Head of caudate nucleus (tissue), 42 donors: ENCODE measurements around the gene TSPAN32.

Source experiments
- DNase-seq, 42 donors: peaks; one replicate each; pipeline versions ENCODE4 v3.0.0 to v3.0.0-alpha.2; 2020 to 2021; ENCODE audit warnings: mixed read lengths in 7 of 42
- intact Hi-C: fragments of 100-400 bp; cut with DNase I; formaldehyde crosslinking; loops from one replicate; pipeline ENCODE4 v1.15.0; 2022

The TSPAN32 gene

GRCh38 chr11:2365571-2366210 lies 63.9 kb downstream of the TSPAN32 start:
- intact Hi-C loops: no loop called here
- DNase-seq: peak in 2 of 42 donors; percentile 20 to 36

- intact Hi-C loops: no loop called here
- DNase-seq: peak; percentile 55 to 86 (median 73)
Observed at GRCh38 chr11:2366276-2366675, 64.5 kb downstream of the TSPAN32 start.

GRCh38 chr11:2366733-2367132 lies 64.9 kb downstream of the TSPAN32 start:
- peak in 16 of 42 donors; percentile 27 to 74 (median 46) for DNase-seq
- intact Hi-C loops: no loop called here

- intact Hi-C loops: no loop called here
- no peak for DNase-seq
Observed at GRCh38 chr11:2367266-2368160, 65.7 kb downstream of the TSPAN32 start.
